SK-N-SH (cell line): ENCODE data around the gene KLK14. TPM values are rescaled to one million over a fixed set of nuclear protein-coding genes. Genes with fewer than 3 reads are reported as not detected.

Source experiments
- CTCF ChIA-PET: fragments of 300-600, 350-600 bp; formaldehyde crosslinking; extraction: SDS; loops from one replicate; lab custom pipeline; 2021; lab: Yijun Ruan, JAX
- POLR2A ChIA-PET: fragments of 350-600 bp; sonication (Branson Sonifier 250); formaldehyde crosslinking; extraction: SDS; loops from one replicate; lab custom pipeline; 2020; ENCODE audit warnings: antibody characterized with exemption, inconsistent platforms; lab: Yijun Ruan, JAX
- DNase-seq: peaks from one replicate; pipeline ENCODE4 v3.0.0; 2012
- H2AFZ ChIP-seq: fragments of 200-600 bp; sonication (generic); 2 replicates; pipeline ENCODE4 v1.8.1; 2016; ENCODE audit warnings: antibody characterized with exemption, mild to moderate bottlenecking, low read depth
- H3F3A ChIP-seq: fragments of 200-600 bp; sonication (generic); replicated peaks from 2 replicates; pipeline ENCODE3; 2016; ENCODE audit warnings: antibody characterized with exemption, mild to moderate bottlenecking; ENCODE audit not compliant: insufficient read depth
- H3K27ac ChIP-seq, 2 experiments: fragments of 200-500 bp in 1 of 2; fragments of 200-600 bp in 1 of 2; sonication (Bioruptor generic) in 1 of 2; sonication (generic), shearing (Covaris generic) in 1 of 2; 2 replicates each; pipeline versions ENCODE4 v1.5.1 to v1.6.1; 2014 to 2016; ENCODE audit warnings: low read depth in 2 of 2, inconsistent platforms in 1 of 2, low read length in 1 of 2, mild to moderate bottlenecking in 1 of 2, mixed read lengths in 1 of 2
- H3K27me3 ChIP-seq: fragments of 200-600 bp; sonication (generic), shearing (Covaris generic); 2 replicates; pipeline ENCODE4 v1.6.1; 2016; ENCODE audit warnings: mixed run types; ENCODE audit not compliant: insufficient read depth
- H3K36me3 ChIP-seq, 2 experiments: fragments of 200-500 bp in 1 of 2; fragments of 200-600 bp in 1 of 2; sonication (Bioruptor generic) in 1 of 2; sonication (generic) in 1 of 2; replicated peaks in 1 of 2; 2 replicates each; pipeline versions ENCODE3 to v1.5.1; 2014 to 2016; ENCODE audit warnings: low read length in 1 of 2, mild to moderate bottlenecking in 1 of 2; ENCODE audit not compliant: insufficient read depth in 2 of 2, control insufficient read depth in 1 of 2
- H3K4me1 ChIP-seq, 2 experiments: fragments of 200-500 bp in 1 of 2; fragments of 200-600 bp in 1 of 2; sonication (Bioruptor generic) in 1 of 2; sonication (generic), shearing (Covaris generic) in 1 of 2; 2 replicates each; pipeline versions ENCODE4 v1.5.1 to v1.6.1; 2014 to 2016; ENCODE audit warnings: low read depth in 1 of 2, low read length in 1 of 2, mixed run types in 1 of 2; ENCODE audit not compliant: insufficient read depth in 2 of 2, control insufficient read depth in 1 of 2
- H3K4me2 ChIP-seq: fragments of 200-600 bp; sonication (generic), shearing (Covaris generic); 2 replicates; pipeline ENCODE4 v1.6.1; 2017; ENCODE audit warnings: mixed run types
- H3K4me3 ChIP-seq, 2 experiments: fragments of 200-500 bp in 1 of 2; fragments of 200-600 bp in 1 of 2; sonication (Bioruptor generic) in 1 of 2; sonication (generic), shearing (Covaris generic) in 1 of 2; 2 replicates each; pipeline versions ENCODE4 v1.5.1 to v1.8.1; 2014 to 2016; ENCODE audit warnings: low read depth in 2 of 2, inconsistent platforms in 1 of 2, low read length in 1 of 2, mild to moderate bottlenecking in 1 of 2, mixed read lengths in 1 of 2, moderate library complexity in 1 of 2
- H3K79me2 ChIP-seq: fragments of 200-600 bp; sonication (generic); 2 replicates; pipeline ENCODE4 v1.8.1; 2017; ENCODE audit warnings: mild to moderate bottlenecking; ENCODE audit not compliant: insufficient read depth
- H3K9ac ChIP-seq: fragments of 200-600 bp; sonication (generic); 2 replicates; pipeline ENCODE4 v1.6.1; 2017; ENCODE audit warnings: mixed run types
- H3K9me2 ChIP-seq: fragments of 200-600 bp; sonication (generic); 2 replicates; pipeline ENCODE4 v1.6.1; 2017; ENCODE audit warnings: mixed run types
- H3K9me3 ChIP-seq: fragments of 200-600 bp; sonication (generic); 2 replicates; pipeline ENCODE4 v1.6.1; 2017; ENCODE audit warnings: mixed run types, mild to moderate bottlenecking, moderate library complexity
- H4K20me1 ChIP-seq: fragments of 200-600 bp; sonication (generic); 2 replicates; pipeline ENCODE4 v1.6.1; 2017; ENCODE audit warnings: mild to moderate bottlenecking, mixed run types; ENCODE audit not compliant: insufficient read depth
- CHD2 ChIP-seq: fragments of 150-350 bp; IDR thresholded peaks from 2 replicates; pipeline ENCODE4 v1.6.1; 2018; ENCODE audit warnings: low read length; ENCODE audit not compliant: partially characterized antibody
- ELF1 ChIP-seq: IDR thresholded peaks from 2 replicates; pipeline ENCODE4 v1.4.0; 2012
- EP300 ChIP-seq, 2 experiments: IDR thresholded peaks; 2 replicates each; pipeline versions ENCODE4 v1.4.0 to v1.6.1; 2012; ENCODE audit warnings: borderline replicate concordance in 1 of 2, low read depth in 1 of 2, low read length in 1 of 2
- FOXJ3 ChIP-seq: sonication (generic); formaldehyde crosslinking; IDR thresholded peaks from 2 replicates; pipeline ENCODE4 v1.5.1; 2020; ENCODE audit warnings: mild to moderate bottlenecking, missing genetic modification reagents
- GABPA ChIP-seq: IDR thresholded peaks from 2 replicates; pipeline ENCODE4 v1.4.0; 2012; ENCODE audit warnings: low read depth, mild to moderate bottlenecking
- JUND ChIP-seq: IDR thresholded peaks from 2 replicates; pipeline ENCODE4 v1.4.0; 2012
- MEF2A ChIP-seq: IDR thresholded peaks from 2 replicates; pipeline ENCODE4 v1.4.0; 2012; ENCODE audit warnings: low read depth, borderline replicate concordance
- MXI1 ChIP-seq: IDR thresholded peaks from 2 replicates; pipeline ENCODE4 v1.6.1; 2012; ENCODE audit warnings: mild to moderate bottlenecking, low read depth, low read length, improper control_type of control experiment
- NFIC ChIP-seq: IDR thresholded peaks from 2 replicates; pipeline ENCODE4 v1.4.0; 2012; ENCODE audit warnings: borderline replicate concordance
- POLR2AphosphoS5 ChIP-seq: IDR thresholded peaks from 2 replicates; pipeline ENCODE4 v1.6.1; 2012; ENCODE audit warnings: low read depth, low read length
- RAD21 ChIP-seq: IDR thresholded peaks from 2 replicates; pipeline ENCODE4 v1.6.1; 2012; ENCODE audit warnings: mild to moderate bottlenecking, low read length
- RCOR1 ChIP-seq: fragments of 150-350 bp; IDR thresholded peaks from 2 replicates; pipeline ENCODE4 v1.6.1; 2017; ENCODE audit warnings: antibody characterized with exemption, low read length
- REST ChIP-seq: IDR thresholded peaks from 2 replicates; pipeline ENCODE4 v1.6.1; 2012; ENCODE audit warnings: mild to moderate bottlenecking, low read depth, low read length, moderate library complexity
- RFX5 ChIP-seq: IDR thresholded peaks from 2 replicates; pipeline ENCODE4 v1.6.1; 2012; ENCODE audit warnings: mild to moderate bottlenecking, improper control_type of control experiment, low read length
- SIN3A ChIP-seq: IDR thresholded peaks from 2 replicates; pipeline ENCODE4 v1.6.1; 2012; ENCODE audit warnings: low read depth, mild to moderate bottlenecking, low read length, moderate library complexity, borderline replicate concordance
- TEAD4 ChIP-seq: IDR thresholded peaks from 2 replicates; pipeline ENCODE4 v1.4.0; 2012; ENCODE audit warnings: mild to moderate bottlenecking, borderline replicate concordance; ENCODE audit not compliant: insufficient read depth
- USF1 ChIP-seq: IDR thresholded peaks from 2 replicates; pipeline ENCODE4 v1.4.0; 2012; ENCODE audit warnings: low read depth, borderline replicate concordance
- USF2 ChIP-seq: fragments of 150-350 bp; IDR thresholded peaks from 2 replicates; pipeline ENCODE4 v1.6.1; 2017; ENCODE audit warnings: antibody characterized with exemption, low read length, low read depth, borderline replicate concordance
- WGBS: methylation state at CpG from one replicate; pipeline ENCODE4 v1.1.6; 2017; ENCODE audit warnings: low lambda C conversion rate; 5-methylcytosine and 5-hydroxymethylcytosine counted together
- polyA plus RNA-seq, 3 experiments: library from polyadenylated mRNA; depleted of rRNA; stranded (reverse); fragments of >200 nt; gene quantifications; 2 replicates each; pipeline ENCODE4 v1.2.3, GENCODE V29; 2012
- TF ChIP-seq, protein P1 (sequence below): IDR thresholded peaks from 2 replicates; pipeline ENCODE4 v1.4.0; 2012; ENCODE audit warnings: low read depth, borderline replicate concordance

Gene KLK14
- polyA plus RNA-seq, 1 of the 3 experiments (the other 2 are of a cell fraction) = 0.26 TPM

DNA sequence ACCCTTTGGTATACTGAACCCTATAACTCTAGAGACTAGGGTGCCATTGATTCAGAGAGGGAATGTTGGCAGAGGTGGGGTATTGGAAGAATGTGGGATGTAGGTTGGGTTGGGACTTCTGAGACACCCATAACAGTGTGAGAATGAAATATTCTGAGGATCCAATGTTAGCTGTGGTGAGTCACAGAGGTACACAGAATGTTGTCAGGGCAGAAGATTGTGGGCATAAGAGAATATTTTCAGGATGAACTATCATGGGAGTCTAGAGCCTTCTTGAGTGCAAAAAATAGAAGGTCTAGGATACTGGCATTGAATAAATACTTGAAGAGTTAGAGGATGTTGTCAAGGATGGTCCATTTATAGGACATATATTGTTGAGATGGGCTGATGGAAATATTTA lies 26.8 kb downstream of the KLK14 start (continued):
- TF ChIP-seq RFX5 (no peak), EP300 (IDR thresholded peaks at IDR 0.05; ENCODE audit: borderline replicate concordance in 1 of 2, low read depth in 1 of 2, low read length in 1 of 2) (no peak), NFIC (no peak), SIN3A (no peak)

DNA sequence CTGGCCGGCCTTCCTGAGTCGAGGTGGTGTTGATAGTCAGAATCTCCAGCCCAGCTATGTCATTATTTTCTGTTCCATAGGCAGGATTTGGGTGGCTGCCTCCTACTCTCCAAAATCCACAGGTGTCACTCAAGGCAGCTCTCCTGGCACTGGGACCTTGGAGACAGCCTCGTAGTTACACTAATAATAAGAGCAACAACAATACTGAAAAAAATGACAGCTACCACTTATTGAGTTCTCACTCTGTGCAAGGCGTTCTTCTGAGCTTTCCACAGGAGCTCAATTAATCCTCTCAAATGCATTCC lies 35.7 kb downstream of the KLK14 start:
- Histone ChIP-seq H3K79me2 (no peaks in the 10 kb centered on the region), H2AFZ (no peak overlapping the region), H3K36me3 (no peaks in the 10 kb centered on the region), H3K4me1 (no peaks in the 10 kb centered on the region), H3K9me3 (no peaks in the 10 kb centered on the region), H3K4me2 (no peak overlapping the region), H3K9ac (no peak overlapping the region), H3K27ac (no peak overlapping the region), H3K9me2 (no peaks in the 10 kb centered on the region), H3F3A (no peaks in the 10 kb centered on the region), H3K27me3 (peaks cover 39% of the 10 kb centered on the region; the same call in 1 of the 2 replicates), H3K4me3 (no peak overlapping the region), H4K20me1 (no peaks in the 10 kb centered on the region)
- WGBS = 5% methylated on average over 4 of the region's 4 CpGs
- no peak for TF ChIP-seq JUND
- no peak for TF ChIP-seq CHD2
- no peak for TF ChIP-seq RAD21
- TF ChIP-seq, protein P1, sequence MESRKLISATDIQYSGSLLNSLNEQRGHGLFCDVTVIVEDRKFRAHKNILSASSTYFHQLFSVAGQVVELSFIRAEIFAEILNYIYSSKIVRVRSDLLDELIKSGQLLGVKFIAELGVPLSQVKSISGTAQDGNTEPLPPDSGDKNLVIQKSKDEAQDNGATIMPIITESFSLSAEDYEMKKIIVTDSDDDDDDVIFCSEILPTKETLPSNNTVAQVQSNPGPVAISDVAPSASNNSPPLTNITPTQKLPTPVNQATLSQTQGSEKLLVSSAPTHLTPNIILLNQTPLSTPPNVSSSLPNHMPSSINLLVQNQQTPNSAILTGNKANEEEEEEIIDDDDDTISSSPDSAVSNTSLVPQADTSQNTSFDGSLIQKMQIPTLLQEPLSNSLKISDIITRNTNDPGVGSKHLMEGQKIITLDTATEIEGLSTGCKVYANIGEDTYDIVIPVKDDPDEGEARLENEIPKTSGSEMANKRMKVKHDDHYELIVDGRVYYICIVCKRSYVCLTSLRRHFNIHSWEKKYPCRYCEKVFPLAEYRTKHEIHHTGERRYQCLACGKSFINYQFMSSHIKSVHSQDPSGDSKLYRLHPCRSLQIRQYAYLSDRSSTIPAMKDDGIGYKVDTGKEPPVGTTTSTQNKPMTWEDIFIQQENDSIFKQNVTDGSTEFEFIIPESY = no peak
- TF ChIP-seq USF1 = no peak
- TF ChIP-seq TEAD4 = no peak
- no peak for TF ChIP-seq ELF1
- TF ChIP-seq FOXJ3 (CRISPR knock-in tag) = no peak
- no peak for TF ChIP-seq GABPA
- TF ChIP-seq MEF2A = no peak
- no peak for TF ChIP-seq USF2
- TF ChIP-seq POLR2AphosphoS5 = no peak
- TF ChIP-seq RCOR1 = no peak
- TF ChIP-seq REST = no peak
- TF ChIP-seq MXI1 = no peak
- DNase-seq = no peak
- ChIA-PET CTCF (interaction anchor here (1.3 to 2.1 kb wide), 2 partner anchors 26 to 34 kb away, joined by 4 to 7 read pairs; no protein-coding TSS in a partner anchor), POLR2A (no interaction called here)
